Measurements from ENCODE around the gene MC5R. TPM values are rescaled to one million over a fixed set of nuclear protein-coding genes. Genes with fewer than 3 reads are reported as not detected.

The MC5R gene
- total and polyA plus RNA-seq, 2 experiments from 2014 or later, result 0.11 TPM; not detected in 1

DNA sequence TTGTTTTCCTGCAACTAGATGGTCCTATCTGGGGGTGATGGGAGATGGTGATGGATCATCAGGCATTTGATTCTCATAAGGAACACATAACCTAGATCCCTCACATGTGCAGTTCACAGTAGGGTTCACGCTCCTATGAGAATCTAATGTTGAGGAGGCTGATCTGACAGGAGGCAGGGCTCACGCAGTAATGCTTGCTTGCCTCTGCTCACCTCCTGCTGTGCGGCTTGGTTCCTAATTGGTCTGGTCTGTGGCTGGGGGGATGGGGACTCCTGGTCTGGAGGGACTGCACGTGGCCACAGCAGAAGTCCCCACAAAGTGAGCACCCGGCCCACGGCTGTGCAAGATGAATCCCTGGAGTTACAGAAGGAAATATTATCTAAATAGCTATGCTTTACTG lies 11.3 kb downstream of the MC5R start:
- 0 out of 3 replicates have a peak, but pooled peaks cover 7% of the 10 kb centered on the region for H3K9me3 Mint-ChIP-seq
- peaks cover 15% of the 10 kb centered on the region; the same call in 2 of the 3 replicates for H3K4me1 Mint-ChIP-seq
- peaks cover 4% of the 10 kb centered on the region; the same call in 1 of the 3 replicates for H3K36me3 Mint-ChIP-seq (ENCODE audit: low read depth)
- H3K27me3 Mint-ChIP-seq (ENCODE audit: insufficient read depth, low read depth, poor library complexity), result no peaks in the 10 kb centered on the region
- ATAC-seq (no peak), DNase-seq (ENCODE audit: low spot score) (peak; percentile 25)
- H3K9me2 ChIP-seq (ENCODE audit: insufficient read depth), result no peaks in the 10 kb centered on the region
- no peaks in the 10 kb centered on the region for H3K79me2 ChIP-seq (replicated peaks; ENCODE audit: insufficient read depth)
- TF ChIP-seq, protein P1, sequence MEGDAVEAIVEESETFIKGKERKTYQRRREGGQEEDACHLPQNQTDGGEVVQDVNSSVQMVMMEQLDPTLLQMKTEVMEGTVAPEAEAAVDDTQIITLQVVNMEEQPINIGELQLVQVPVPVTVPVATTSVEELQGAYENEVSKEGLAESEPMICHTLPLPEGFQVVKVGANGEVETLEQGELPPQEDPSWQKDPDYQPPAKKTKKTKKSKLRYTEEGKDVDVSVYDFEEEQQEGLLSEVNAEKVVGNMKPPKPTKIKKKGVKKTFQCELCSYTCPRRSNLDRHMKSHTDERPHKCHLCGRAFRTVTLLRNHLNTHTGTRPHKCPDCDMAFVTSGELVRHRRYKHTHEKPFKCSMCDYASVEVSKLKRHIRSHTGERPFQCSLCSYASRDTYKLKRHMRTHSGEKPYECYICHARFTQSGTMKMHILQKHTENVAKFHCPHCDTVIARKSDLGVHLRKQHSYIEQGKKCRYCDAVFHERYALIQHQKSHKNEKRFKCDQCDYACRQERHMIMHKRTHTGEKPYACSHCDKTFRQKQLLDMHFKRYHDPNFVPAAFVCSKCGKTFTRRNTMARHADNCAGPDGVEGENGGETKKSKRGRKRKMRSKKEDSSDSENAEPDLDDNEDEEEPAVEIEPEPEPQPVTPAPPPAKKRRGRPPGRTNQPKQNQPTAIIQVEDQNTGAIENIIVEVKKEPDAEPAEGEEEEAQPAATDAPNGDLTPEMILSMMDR (conservative IDR thresholded peaks at IDR 0.05; ENCODE audit: low read depth in 2 of 2), result no peak
- TF ChIP-seq POLR2AphosphoS5 (IDR thresholded peaks at IDR 0.05; ENCODE audit: low read depth) (no peak), EZH2phosphoT487 (IDR thresholded peaks at IDR 0.05; ENCODE audit: unreplicated experiment) (no peak), EZH2 (IDR thresholded peaks at IDR 0.05; ENCODE audit: low read depth, unreplicated experiment) (no peak), STAT1 (IDR thresholded peaks at IDR 0.05; ENCODE audit: unreplicated experiment) (no peak), NANOG (IDR thresholded peaks at IDR 0.05; ENCODE audit: borderline replicate concordance) (no peak), ZNF462 (CRISPR knock-in tag; IDR thresholded peaks at IDR 0.05) (no peak), JUNB (IDR thresholded peaks at IDR 0.05; ENCODE audit: unreplicated experiment) (no peak), ZNF114 (CRISPR knock-in tag; IDR thresholded peaks at IDR 0.05) (no peak), CREB1 (CRISPR knock-in tag; IDR thresholded peaks at IDR 0.05; ENCODE audit: low read depth) (no peak), ZNF331 (CRISPR knock-in tag; IDR thresholded peaks at IDR 0.05; ENCODE audit: low read depth) (no peak)
- TF ChIP-seq, protein P2, sequence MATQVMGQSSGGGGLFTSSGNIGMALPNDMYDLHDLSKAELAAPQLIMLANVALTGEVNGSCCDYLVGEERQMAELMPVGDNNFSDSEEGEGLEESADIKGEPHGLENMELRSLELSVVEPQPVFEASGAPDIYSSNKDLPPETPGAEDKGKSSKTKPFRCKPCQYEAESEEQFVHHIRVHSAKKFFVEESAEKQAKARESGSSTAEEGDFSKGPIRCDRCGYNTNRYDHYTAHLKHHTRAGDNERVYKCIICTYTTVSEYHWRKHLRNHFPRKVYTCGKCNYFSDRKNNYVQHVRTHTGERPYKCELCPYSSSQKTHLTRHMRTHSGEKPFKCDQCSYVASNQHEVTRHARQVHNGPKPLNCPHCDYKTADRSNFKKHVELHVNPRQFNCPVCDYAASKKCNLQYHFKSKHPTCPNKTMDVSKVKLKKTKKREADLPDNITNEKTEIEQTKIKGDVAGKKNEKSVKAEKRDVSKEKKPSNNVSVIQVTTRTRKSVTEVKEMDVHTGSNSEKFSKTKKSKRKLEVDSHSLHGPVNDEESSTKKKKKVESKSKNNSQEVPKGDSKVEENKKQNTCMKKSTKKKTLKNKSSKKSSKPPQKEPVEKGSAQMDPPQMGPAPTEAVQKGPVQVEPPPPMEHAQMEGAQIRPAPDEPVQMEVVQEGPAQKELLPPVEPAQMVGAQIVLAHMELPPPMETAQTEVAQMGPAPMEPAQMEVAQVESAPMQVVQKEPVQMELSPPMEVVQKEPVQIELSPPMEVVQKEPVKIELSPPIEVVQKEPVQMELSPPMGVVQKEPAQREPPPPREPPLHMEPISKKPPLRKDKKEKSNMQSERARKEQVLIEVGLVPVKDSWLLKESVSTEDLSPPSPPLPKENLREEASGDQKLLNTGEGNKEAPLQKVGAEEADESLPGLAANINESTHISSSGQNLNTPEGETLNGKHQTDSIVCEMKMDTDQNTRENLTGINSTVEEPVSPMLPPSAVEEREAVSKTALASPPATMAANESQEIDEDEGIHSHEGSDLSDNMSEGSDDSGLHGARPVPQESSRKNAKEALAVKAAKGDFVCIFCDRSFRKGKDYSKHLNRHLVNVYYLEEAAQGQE (IDR thresholded peaks at IDR 0.05; ENCODE audit: unreplicated experiment), result no peak
- TF ChIP-seq, protein P3, sequence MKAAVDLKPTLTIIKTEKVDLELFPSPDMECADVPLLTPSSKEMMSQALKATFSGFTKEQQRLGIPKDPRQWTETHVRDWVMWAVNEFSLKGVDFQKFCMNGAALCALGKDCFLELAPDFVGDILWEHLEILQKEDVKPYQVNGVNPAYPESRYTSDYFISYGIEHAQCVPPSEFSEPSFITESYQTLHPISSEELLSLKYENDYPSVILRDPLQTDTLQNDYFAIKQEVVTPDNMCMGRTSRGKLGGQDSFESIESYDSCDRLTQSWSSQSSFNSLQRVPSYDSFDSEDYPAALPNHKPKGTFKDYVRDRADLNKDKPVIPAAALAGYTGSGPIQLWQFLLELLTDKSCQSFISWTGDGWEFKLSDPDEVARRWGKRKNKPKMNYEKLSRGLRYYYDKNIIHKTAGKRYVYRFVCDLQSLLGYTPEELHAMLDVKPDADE (IDR thresholded peaks at IDR 0.05), result no peak
- no peak overlapping the region for H3K4me3 ChIP-seq
- H3K4me3 Mint-ChIP-seq, result no peak overlapping the region
- no peaks in the 10 kb centered on the region for H3K27me3 ChIP-seq (ENCODE audit: insufficient read depth)
- H4K20me1 ChIP-seq (replicated peaks; ENCODE audit: insufficient read depth), result no peaks in the 10 kb centered on the region
- H3F3A ChIP-seq (replicated peaks; ENCODE audit: low read depth), result no peaks in the 10 kb centered on the region
- H3K27ac ChIP-seq (ENCODE audit: low read depth), result no peak overlapping the region
- no peaks in the 10 kb centered on the region; the same call in 1 of the 2 replicates for H3K4me1 ChIP-seq (ENCODE audit: insufficient read depth)
- no peak overlapping the region for H2AFZ ChIP-seq
- no peak overlapping the region for H3K4me2 ChIP-seq
- H3K36me3 ChIP-seq (ENCODE audit: insufficient read depth), result no peaks in the 10 kb centered on the region
- H3K27ac Mint-ChIP-seq, result no peak overlapping the region
